GM19455 (cell line): ENCODE measurements around the gene RADIL.

ENCODE experiments used
- ATAC-seq: cut with Tn5 transposase; IDR thresholded peaks from one replicate; pipeline ENCODE4 v1.9.1; 2021; ENCODE audit not compliant: unreplicated experiment

RADIL gene

DNA sequence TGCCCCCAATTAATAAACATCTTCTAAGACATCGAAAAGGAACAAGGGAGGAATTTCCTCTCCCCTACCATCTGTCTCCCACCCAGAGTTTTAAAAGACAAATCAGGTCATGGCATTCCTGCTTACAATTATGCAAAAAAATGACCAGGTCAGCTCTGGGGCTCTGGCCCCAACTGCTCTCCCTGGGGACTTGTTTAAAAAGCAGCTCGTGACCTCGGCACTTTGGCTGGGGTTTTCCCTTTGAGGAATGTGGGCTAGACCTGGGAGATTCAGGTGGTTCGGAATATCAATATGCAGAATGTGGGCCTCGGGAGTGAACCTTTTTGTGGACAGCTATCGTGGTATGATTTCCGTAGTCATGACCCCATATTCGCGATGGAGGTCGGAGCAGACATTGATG is 648 bp upstream of the RADIL start:
- no peak for ATAC-seq

DNA sequence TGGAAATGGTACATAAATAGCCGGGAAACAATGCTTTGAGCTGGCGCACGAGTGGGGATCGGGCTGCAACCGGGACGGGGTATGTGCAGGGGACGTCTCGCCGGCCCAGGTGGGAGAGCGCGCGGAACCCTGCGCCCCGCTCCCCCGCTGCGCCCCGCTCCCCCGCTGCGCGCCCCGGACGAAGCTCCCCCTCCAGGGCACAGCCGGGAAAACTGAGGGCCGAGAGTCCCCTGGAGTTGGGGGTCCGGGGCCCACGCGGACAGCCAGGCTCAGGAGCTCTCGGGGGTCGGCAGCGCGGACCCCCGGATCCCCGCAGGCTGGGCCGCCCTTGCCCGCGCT is 514 bp downstream of the RADIL start:
- no peak for ATAC-seq

DNA sequence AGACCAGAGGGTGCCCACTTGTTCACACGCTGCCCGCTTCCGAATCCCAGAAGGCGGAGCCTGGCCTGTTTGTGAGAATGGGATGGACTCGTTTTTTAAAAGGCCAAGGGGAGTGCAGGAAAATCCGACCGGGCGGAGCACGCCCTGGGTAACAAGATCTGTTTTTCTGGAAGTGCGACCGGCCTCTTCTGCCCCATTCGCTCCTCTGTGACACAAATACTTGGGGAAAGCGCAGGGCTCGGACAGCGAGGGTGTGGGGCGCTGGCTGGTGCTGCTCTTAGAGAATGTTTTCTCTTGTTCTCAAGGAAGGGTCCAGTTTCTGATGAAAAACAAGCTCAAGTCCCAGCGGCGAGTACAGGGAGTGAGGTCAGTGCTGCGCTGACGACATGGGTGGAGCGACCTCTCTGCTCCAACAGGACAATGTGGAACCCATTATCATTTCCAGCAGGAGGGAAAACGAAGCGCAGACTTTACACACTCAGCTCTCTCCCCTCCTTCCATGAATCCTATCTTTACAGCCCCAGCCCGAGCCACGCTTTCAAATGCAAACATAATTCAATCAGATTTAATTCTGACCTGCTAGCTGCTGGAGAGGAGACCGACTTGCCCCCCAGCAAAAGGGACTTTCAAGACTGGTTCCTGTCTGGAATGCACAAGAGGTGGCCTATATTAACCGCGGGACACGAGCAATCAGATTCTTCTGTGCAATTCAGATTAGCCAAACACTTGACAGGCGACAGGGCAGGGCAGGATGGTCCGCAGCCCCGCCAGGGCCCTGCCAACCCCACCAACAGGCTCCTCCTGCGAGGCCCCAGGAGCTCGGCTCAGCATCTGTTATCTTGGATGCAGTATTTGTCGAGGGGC is 1.1 kb downstream of the RADIL start:
- no peak for ATAC-seq

DNA sequence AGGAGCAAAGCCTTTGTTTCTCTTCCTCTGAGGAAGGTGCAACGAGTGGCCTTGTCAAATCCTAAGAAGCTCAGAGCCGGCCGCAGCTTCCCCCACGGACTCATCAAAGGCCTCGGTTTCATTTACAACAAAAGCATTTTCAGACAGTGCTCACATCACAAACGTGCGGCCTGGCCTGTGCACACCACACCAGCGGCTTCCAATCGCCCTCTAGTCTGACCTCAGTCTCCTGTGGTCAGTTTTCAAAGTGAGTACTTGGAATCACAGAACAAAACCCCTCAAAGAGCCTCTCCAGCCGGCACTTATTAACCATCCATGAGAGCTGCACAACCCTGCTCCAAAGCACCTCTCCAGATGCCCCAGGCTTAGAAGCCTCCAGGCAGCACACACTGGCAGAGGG is 3.3 kb downstream of the RADIL start:
- ATAC-seq: no peak

DNA sequence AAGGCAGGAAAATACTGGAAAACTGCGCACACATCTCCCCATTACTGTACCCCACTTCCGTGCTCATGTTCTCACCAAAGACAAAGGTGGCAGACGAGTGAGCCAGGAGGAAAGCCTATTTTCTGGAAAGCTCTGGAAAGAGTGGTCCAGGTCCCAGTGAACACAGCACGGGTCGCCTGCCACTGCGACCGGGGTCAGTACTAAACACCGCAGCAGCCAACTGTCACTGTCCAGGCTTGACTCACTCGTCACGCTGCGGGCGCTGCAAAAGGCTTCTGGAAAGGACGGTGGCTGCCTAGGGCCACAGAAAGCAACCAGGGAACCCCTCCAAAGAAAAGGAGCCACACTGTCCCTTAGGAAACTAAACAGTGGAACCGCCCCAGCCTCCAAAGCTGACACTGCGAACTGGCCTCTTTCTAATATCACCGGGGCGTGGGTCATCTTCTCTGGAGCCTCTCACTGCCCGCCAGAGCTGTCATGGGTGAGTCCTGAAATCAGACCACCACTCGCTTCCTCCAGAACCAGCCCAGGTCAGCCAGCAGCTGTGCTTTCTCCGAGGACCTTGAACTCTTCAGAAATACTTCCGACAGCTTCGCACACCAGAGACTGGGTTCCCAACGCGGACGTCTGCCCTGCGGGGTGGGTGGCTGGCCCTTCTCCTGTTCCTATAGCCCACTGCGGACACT is 4.0 kb downstream of the RADIL start:
- ATAC-seq: no peak

DNA sequence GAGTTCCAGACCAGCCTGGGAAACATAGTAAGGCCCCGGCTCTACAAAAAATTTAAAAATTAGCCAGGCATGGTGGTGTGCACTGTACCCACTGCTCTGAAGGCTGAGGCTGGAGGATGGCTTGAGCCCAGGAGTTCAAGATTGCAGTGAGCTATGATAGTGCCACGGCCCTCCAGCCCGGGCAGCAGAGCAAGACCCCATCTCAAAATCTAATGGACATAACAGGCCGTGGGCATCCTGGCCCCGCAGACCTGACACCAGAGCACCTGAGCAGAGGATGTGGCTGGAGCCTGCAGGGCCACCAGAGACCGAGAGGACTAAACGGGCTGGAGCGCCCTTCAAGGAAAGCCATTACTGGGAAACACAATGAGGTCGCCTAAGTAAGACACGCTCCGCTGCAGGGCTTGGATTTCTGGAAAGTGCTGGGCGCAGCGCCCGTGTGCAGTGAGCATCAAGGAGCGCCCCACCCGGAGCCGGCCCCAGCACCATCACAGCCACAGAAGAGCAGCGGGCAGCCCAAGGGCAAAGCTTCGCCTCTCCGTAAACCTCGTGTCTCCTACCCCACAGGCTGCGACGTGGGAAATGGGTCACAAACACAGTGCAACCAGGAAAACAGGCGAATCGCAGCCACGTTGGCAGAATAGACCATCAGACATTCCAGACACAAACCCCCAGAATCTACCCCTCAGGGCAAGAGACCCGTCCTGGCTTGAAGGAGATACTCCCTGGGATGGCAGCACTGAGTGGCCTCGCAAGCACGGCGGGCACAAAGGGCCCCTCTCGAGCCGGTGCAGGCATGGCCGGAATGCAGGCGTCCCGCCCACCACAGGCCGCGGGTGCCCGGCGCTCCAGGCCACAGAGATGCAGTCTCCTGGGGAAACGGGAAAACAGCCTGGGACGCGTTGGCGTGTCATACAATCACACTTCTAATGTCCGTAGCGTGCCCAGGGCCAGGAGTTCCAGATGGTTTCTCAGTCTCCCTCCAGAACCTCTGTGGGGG is 4.9 kb downstream of the RADIL start:
- no peak for ATAC-seq

DNA sequence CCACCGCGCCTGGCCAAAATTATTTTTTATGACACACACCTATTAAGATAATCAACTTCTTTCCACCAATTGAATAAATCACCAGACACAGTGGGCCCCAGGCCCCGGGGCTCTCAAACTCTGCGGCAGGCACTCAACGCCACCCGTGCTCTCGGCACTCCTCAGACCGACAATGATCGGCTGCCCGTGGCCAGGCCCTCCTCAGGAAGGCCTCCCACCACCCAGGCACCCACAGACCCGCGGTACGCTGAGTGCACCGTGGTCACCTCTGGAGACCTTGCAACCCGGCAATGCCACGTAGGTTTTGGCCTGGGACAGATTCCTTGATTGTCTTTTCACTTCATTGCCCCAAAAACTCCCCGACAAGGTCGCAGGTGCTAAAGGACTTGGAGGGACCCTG is 6.9 kb downstream of the RADIL start:
- ATAC-seq: no peak

DNA sequence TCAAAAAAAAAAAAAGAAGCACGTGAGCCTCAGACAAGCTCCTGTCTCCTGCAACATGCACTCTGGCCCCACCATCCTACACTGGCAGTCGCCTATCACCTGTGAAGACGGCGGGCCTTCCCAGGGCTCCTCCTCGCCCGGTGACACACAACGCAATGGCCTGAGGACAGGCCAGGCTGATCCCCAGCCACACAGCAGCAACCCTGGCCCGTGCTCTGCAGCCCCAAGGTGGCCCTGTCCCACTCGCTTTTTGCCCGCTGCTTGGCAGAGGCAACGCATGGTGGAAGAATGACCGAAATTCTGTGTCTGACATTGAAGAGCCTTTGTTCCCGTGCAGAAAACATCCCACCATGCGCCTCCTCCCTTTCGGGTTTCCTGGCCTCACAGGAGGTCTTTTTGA is 8.1 kb downstream of the RADIL start:
- no peak for ATAC-seq

DNA sequence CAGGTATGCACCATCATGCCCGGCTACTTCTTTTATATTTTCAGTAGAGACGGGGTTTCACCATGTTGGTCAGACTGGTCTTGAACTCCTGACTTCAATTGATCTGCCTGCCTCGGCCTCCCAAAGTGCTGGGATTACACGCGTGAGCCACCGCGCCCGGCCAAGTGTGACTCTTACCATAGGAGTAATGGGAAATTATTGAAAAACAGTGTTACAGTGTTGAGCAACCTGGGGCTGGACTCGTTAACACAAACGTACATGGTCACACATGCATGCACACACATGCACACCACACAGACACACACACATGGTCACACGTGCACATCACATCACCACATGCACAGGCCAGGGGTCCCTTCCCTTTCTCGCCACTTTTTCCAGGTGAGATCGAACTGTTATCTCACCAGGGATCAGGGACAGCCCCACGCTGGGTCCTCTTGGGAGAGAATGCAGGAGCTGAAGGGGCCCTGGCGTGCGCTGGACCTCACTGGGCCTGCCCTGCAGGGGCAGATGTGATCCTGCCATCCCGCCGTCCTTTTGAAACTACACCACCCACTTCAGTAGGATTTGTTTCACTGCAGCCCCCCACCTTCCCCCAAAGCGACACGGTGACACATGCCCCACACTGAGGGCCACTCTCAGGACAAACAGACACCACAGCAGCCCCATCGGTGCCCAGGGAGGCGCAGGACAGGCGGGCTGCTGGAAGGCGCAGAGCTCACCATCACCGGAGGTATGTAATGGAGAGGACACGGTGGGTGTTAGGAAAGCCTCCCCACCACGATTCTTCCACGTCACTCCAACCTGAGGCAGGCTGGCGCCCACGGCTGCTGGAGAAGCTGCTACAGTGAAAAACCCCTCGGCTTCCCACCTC is 10.2 kb downstream of the RADIL start:
- ATAC-seq: no peak

DNA sequence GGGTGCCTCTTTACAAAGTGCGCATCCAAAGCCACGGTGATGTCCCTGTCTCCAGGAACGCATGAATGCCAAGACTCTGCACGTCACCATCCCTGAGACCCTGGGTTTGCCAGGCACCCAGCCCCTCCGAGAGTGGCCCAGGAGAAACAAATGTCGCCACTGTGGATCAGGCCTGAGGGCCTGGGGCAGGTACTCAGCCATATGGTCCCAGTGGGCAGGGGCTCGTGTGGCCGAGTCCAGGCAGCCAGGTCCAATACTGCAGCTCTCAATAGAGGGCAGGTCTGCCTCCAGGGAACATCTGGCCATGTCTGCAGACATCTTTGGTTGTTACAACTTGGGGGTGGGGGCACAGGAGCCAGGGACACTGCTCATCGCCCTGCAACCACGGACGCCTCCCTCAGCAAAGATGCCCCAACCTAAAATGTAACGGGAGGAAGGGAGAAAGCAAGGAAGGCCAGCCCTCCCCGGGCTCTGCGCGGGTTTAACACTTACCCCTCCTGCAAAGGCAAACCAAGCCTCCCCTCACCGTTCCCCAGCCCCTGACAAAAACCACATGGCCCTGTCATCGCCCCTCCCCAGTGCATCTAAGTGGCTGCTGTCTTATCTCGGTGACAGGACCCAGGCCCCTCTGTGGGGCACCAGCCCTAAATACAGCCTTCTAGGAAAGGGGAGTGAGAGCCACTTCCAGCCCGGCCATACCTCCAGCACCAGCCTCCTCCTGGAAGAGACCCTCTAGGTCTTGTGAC is 11.4 kb downstream of the RADIL start:
- no peak for ATAC-seq

DNA sequence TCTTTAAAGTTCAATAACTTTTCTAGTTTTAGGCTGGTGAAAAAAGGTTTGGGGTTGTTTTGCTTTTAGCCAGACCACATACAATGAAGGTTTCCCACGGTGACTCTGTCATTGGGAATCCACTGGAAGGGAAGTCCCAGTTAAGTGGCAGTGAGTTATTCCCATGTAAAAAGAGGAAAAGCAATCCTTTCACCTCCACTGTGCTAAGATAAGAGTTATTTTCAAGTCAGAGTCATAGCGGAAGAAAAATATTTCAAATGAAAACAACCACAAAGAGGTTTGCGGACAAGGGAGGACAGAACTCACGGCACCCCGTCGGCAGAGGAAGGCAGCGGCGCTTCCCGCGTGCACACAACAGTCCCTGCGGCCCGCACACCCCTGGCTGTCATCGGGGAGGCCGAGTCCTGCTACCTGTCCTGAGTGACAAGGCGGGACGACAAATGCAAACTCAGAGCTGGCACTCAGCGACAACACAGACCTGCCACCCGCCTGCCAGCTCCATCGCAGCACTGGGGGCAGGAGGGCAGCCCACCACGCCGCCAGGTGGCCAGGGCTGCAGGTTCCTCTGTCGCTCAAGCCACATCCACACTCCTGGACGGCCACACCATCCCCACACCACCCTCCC is 12.3 kb downstream of the RADIL start:
- ATAC-seq: no peak

DNA sequence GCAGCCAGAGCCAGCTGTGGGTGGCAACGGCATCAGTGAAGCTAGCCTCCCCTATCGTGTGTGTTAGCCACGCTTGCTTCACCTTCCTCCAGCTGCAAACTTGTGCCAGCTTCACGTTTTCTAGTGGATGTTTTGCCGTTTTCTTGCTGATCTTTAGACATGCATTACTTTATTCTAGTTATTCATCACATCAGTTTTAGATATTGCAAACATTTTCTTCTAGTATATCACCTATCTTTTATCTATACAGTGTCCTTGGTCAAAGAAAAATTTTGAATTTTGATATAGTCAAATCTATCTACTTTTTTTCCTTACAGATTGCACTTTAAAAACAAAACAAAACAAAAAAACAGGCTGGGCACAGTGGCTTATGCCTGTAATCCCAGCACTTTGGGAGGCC is 15.0 kb downstream of the RADIL start:
- ATAC-seq: no peak

DNA sequence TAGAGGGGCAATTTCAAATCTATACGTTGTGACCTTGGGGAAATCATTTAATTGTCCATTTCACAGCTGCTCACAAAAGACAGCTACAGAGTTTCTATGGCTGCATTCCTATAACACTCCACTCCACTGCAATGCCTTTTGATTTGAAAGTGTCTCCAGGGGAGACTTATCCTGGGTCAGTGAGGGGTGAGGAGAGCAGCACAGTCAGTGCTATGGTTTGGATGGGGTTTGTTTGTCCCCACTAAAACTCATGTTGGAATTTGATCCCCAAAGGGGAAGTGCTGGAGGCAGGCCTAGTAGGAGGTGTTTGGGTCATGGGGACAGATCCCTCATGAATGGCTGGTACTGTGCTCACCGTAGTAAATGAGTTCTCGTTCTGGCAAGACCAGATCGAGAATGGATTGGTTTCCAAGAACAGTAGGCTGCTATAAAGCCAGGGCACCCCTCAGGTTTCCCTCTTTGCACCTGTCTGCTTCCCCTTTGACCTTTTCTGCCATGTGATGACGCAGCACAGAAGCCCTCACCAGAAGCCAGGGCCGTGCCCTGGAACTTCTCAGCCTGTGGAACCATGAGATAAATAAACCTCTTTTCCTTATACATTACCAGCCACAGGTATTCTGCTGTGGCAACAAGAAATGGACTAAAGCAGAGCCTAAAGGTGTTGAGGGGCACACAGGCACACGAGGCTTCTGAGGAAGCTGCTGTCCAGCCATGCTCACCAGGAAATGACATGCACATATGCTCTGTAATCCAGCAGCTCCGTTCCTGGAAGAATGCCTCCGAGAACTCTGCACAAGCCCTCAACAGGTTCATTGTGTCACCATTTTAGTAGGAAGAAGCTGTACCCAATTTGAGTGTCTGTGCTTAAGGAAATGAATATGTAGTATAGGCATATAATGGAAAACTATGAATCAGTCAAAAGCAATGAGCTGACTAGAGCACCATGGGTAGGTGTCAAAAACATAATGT is 16.7 kb downstream of the RADIL start:
- ATAC-seq: no peak

DNA sequence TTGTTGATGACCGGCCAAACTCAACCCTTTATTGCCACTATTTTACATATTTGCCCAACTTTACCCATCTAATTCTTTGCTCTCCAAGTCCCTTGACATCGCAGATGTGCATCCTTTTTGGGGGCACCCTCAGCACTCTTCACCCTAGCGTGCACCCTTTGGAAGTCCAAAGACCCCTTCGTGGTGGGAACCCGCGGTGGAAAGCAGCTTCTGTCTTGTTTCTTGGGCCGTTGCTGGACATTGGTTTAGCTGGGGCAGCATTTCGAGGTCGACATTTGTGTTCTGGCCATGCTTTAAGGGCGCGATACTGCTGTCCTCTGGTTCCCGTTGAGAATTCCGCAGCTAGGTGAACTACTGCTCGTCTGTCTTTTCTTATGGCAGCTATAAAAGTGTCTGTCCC is 21.4 kb downstream of the RADIL start:
- ATAC-seq: no peak

DNA sequence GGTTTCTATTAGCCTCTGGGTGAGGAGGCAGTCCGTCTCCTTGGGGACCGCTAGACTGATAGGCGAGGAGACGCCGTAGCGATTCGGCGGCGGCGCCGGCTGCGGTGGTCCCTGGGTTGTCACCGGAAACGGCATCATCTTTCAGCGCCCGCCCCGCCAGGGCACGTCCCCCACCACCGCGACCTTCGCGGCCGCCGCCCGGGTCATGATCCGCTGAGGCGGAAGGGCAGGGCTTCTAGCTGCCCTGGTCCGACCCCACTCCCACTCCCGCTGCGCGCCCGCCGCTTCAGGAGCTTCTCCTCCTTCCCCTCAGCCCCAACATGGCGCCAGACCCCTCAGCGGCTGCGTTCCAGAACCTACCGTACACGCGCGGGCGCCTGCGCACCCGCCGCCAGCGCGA is 21.8 kb downstream of the RADIL start, which contains the start of gene PAPOLB:
Gene PAPOLB (minus strand): TSS at position 358 of the 400 bp plus-strand sequence. CDS start 220 bp downstream, at position 138.
- no peak for ATAC-seq

DNA sequence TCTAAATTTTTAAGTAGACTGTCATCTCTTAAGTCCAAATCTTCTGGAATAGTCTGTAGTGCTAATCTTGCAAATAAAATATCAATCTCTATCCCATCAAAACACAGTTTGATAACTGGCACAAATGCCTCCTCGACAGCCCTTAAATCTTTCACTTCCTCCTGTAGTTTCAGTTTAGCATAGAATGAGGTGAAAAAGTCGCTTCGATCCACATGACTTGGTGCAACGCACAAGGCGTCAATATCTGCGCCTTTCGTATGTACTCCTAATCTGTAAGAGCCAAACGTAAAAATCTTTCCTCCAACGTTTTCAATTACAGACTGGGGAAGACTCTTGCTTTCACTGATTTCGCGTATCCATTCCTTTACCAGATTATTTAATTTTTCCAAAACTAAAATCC is 22.3 kb downstream of the RADIL start:
- ATAC-seq: no peak

DNA sequence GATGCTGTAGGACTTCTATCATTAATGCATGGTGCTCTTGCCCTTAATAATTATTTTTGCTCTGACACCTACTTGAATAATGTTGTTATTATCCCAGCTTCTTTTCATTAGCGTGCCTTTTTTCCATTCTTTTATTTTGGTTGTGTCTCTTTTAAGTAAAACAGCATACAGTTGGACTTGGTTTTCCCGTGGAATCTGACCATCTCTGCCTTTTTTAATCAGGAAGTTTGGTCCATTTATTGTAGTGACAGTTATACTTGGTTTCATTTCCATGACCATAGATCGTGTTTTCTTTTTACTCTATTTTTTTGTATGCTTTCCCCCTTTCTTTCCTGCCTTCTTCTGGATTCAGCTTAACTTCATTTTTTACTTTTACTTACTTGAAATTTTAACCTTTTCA is 26.3 kb downstream of the RADIL start:
- no peak for ATAC-seq
